IPS DF 4.7 (cell line): ENCODE results near the gene RHBDD2.
"Not testable (repeated sequence)": the region's sequence is repeated elsewhere in the genome, so short reads cannot be mapped to it uniquely, and the experiment has no call there.

Experiments
- DNase-seq: peaks from one replicate; pipeline ENCODE4 v3.0.0-alpha.2; 2013; ENCODE audit warnings: low spot score; ENCODE audit errors: extremely low read depth

RHBDD2 gene

DNA sequence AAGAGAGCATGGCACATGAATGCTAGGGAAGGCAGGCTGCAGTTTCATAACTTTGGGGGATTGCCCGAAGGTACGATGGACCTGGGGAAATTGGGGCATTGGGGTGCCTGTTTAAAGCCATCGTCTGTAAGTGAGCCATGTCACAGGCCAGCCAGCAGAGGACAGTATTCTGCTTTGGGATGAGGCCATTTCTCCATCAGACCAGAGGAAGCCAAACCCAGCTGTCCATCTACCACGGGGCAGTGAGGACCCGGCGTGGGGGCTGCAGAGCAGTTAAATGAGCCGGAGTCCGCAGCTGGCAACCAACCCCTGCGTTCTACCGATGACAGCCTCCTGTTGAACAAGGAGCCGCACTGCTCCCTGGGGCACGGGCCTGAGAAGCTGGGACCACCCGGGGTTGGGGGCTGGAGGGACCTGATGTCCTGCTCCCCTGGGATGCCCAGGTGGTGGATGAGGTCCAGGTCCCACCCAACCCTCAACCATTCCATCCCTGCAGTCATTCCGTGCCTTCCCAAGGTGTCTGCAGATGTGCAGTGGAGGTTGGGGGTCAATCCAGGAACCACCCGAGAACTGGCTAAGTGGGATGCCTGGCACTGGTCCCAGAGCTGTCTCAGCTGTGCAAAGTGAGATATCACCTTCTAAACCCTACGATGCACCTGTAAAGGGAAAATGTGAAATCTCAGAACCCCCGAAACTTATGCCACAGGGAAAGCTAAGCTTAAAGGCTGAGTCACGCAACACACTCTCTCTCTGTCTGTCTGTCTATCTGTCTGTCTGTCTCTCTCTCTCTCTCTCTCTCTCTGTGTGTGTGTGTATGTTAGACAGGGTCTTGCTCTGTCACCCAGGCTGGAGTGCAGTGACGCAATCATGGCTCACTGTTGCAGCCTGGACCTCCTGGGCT is 12.1 kb upstream of the RHBDD2 start:
- DNase-seq = peak; percentile 64

DNA sequence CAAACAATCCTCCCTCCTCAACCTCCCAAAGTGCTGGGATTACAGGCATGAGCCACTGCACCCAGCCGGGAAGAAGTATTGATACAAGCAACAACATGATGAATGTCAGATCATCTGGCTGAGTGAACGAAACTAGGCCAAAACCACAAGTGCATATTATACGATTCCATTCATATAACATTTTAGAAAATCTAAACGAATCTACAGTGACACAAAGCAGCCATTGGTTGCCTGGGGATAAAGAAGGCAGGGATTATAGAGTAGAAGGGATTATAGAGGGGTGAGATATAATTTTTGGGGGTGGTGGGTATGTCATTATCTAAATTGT is 11.5 kb upstream of the RHBDD2 start:
- no peak for DNase-seq

DNA sequence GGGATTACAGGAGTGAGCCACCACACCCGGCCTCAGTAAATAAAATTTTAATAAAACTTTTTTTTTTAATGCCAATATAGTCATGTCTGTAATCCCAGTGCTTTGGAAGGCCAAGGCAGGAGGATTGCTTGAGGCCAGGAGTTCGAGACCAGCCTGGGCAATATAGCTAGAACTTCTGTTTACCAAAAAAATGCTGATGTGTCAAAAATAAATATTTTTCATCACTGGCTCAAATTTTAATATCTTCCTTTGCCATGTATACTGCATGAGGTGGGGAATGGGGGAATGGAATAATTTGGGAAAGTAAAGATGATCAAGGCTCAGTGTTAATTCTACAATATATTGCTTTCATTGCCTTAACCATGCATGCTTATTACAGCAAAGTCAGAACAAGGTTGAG is 10.7 kb upstream of the RHBDD2 start:
- no peak for DNase-seq

DNA sequence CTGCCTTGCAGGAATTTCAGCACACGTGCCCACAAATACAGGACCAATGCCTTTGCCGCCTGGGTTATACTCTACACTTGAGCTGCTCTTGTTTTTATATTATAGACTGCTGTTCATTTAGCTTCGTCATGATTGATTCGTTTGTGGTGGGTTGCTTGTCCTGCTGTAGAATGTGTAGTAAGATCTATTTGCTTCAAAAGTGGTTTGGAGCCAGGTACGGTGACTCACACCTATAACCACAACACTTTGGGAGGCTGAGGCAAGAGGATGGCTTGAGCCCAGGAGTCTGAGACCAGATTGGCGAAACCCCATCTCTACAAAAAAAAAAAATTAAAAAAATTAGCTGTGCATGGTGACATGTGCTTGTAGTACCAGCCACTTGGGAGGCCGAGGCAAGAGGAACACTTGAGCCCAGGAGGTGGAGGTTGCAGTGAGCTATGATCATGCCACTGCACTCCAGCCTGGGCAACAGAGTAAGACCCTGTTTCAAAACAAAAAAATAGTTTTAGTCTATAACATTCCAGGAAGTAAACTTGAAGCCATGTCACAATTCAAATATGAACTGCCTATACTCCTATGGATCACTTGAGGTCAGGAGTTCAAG is 9.0 kb upstream of the RHBDD2 start:
- DNase-seq = no peak

DNA sequence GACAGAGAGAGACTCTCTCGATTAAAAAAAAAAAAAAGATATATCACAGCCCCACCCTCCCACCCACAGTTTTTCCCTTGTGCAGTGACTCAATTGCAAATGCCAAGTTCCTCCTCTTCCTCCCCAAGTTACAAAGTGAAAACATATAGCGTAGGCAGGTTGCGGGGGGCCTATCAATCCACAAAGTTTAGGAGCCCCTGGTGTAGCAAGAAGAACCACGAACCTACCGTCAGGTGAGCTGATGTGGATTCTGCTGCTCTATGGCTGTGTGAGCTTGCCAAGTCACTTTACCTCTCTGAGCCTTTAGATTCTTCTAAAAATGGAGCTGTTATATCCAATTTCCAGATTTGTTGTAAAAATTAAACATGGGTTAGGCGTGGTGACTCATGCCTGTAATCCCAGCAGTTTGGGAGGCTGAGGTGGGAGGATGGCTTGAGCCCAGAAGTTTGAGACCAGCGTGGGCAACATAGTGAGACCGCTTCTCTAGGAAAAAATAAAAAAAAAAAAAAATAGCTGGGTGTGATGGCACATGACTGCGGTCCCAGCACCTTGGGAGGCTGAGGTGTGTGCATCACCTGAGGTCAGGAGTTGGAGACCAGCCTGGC is 8.2 kb upstream of the RHBDD2 start:
- no peak for DNase-seq

DNA sequence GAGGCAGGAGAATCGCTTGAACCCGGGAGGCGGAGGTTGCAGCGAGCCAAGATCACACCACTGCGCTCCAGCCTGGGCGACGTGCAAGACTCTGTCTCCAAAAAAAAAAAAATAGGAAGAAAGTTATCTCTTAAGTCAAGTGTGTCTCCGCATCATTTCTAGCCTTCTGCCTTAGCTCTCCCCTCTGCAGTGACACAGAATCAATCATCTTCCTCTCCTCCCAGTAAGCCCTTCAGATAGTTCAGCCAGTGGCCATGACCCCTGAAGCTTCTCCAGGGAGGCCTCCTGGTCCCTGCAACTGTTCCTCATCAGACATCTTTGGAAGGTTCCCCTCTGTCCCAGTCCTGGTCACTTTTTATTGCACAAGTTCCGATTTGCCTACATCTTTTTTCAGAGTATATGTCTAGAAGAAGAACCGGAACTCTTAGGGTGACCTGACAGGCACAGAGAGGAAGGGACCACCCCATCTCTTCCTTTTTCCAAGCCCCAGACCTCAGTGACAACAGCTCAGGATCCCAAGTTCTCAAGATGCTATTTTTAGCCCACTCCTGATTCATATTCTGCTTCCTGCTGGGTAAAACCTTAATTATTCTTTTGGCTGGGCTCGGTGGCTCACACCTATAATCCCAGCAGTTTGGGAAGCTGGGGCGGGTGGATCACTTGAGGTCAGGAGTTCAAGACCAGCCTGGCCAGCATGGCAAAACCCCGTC is 6.6 kb upstream of the RHBDD2 start:
- DNase-seq = no peak

DNA sequence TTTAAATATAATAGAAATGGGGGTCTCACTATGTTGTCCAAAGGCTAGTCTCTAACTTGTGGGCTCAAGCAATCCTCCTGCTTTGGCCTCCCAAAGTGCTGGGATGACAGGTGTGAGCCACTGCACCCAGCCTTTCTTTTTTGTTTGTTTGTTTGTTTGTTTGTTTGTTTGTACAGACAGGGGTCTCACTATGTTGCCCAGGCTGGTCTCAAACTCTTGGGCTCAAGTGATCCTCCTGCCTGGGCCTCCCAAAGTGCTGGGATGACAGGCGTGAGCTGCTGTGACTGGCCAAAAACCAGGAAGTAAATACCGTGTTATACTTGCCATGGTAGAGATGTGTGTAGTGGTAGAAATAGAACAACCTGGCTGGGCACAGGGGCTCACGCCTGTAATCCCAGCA is 4.7 kb upstream of the RHBDD2 start:
- DNase-seq = not testable (repeated sequence)

DNA sequence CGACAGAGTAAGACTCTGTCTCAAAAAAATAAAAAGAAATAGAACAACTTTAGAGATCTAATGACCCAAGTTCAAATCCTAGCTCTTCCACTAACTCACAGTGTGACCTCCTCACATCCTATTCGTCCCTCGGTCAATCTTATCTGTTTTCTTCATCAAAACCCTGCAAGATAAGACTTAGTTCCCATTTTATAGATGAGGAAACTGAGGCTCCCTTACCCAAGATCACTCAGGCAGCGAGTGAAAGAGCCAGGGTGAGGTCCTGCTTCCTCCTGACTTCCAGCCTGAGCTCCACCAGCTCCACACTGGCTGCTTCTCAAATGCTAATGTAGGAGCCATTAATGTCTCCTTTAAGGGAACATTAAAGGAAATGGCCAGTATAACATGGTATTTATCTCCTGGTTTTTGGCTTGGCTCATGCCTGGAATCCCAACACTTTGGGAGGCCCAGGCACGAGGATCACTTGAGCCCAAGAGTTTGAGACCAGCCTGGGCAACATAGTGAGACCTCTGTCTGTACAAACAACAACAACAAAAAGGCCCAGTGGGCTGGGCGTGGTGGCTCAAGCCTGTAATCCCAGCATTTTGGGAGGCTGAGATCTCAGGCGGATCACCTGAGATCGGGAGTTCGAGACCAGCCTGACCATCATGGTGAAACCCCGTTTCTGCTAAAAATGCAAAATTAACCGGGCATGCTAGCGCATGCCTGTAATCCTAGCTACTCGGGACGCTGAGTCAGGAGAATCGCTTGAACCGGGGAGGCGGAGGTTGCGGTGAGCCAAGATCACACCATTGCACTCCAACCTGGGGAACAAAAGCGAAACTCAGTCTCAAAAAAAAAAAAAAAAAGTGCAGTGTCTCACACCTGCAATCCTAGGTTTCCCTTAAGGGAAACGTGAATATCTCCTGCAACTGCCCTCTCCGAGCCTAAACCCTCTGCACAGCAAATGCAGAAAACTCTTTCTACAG is 3.4 kb upstream of the RHBDD2 start:
- no peak for DNase-seq

DNA sequence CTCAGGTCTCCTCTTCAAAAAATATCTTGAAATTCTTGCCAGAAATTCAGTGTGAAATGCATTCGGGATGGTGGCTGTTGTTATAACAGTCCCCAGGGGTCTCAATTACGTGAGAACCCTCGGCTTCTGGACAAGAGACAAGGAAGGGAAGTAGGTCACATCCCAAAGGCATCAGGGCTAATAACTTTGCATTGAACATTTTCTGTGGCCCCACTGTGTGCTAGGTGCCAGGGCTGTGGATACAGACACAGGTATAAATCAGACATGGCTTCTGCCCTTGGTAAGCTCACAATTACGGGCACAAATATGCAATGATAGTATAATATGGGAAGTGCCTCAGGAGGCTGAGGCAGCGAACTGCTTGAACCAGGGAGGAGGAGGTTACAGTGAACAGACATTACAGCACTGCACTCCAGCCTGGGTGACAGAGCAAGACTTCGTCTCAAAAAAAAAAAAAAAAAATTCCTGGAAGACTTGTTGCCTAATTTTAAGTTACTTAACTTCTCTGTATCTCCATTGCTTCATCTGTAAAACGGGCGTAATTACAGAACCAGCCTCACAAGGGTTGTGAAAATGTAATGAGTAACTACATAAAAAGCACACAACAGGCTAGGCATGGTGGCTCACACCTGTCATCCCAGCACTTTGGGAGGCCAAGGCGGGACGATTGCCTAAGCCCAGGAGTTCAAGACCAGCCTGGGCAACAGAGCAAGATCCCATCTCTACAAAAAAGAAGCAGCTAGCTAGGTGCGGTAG is 2.5 kb upstream of the RHBDD2 start:
- DNase-seq = no peak

DNA sequence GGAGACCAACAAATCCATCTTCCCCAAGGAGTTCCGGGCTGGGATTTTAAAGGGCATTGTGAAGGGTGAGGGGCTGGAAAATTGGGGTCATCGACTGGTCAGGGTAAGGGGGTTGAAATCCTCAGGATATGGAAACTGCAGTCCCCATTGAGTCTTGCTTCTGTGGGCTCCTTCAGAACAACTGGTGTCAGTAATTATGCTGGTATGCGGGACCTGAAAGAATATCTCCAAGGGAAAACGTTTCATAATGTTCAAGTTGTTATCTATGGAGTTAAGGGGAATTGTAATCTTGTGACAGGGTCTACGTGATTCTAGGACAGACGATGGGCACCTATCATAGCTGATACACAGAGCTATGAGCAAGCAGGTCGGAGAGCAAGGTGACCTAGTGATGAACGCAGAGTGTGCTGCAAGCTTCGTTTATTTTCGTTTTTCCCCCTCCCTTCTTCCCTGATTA is 494 bp upstream of the RHBDD2 start:
- no peak for DNase-seq

DNA sequence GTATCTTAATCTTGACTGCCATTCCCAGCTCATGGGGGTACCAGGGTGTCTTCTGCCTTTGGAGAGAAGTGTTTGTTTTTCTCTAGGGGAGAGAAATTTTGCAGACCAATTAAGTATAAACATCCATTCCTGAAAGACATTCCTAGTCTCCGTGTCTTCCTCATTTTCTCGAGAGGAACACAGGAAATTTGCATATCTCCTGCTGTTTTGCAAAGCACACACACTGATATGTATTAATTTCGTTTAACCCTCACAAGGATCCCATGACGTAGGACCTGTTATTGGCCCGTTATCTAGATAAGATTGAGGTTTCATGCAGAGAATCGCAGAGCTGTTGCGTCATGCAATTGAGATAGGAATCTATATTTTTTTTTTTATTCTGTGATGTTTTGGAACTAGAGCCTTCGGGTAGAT is 944 bp downstream of the RHBDD2 start:
- no peak for DNase-seq

DNA sequence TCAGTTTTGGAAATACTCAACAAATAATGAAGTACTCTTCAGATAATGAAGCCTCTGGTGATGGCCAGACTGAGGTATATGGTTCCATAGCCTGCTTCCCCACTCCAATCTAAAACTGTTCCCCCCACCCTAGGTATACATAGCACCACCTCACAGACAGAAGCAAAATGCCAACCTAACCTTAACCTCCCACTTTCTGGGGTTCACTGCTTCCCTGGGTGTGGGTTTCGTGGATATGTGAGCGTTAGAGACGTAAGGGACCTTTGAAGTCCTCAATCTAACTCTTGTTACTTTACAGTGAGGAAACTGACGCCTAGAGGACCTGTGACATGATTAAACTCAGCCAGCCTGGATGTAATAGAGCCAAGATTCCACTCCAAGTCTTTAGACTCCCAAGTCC is 1.4 kb downstream of the RHBDD2 start:
- no peak for DNase-seq

DNA sequence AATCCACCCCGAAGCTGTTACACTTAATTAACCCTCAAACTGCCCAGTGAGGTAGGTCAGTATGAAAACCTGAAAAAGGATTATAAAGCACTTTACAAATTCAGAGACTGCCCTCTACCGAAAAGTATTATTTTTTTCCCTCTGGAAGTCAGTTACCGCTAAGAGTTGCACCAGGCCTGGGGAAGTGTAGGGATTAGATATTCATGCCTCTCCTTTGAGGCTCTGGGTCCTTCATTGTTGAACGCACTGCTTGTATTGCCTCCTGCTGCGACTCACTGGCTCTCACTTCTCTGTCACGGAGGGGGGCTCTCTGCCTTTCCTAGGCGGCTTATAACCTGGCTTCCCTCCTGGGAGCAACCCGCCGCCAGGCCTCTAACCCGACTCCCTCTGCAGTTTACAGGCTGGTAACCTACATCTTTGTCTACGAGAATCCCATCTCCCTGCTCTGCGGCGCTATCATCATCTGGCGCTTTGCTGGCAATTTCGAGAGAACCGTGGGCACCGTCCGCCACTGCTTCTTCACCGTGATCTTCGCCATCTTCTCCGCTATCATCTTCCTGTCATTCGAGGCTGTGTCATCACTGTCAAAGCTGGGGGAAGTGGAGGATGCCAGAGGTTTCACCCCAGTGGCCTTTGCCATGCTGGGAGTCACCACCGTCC is 2.7 kb downstream of the RHBDD2 start:
- DNase-seq = no peak

DNA sequence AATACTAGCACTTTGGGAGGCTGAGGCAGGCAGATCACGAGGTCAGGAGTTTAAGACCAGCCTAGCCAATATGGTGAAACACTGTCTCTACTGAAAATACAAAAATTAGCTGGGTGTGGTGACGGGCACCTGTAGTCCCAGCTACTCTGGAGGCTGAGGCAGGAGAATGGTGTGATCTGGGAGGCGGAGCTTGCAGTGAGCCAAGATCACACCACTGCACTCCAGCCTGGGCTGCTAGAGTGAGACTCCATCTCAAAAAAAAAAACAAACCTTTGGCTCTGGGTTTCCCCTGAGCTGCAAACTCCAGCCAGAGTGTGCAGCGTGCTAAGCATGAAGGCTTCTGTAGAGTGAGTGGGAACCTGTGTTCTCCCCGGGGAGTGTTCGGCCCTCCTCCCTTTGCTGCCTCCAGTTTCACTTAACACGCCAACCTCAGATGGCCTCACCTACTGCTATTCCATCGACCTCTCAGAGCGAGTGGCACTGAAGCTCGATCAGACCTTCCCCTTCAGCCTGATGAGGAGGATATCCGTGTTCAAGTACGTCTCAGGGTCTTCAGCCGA is 4.5 kb downstream of the RHBDD2 start:
- not testable (repeated sequence) for DNase-seq

DNA sequence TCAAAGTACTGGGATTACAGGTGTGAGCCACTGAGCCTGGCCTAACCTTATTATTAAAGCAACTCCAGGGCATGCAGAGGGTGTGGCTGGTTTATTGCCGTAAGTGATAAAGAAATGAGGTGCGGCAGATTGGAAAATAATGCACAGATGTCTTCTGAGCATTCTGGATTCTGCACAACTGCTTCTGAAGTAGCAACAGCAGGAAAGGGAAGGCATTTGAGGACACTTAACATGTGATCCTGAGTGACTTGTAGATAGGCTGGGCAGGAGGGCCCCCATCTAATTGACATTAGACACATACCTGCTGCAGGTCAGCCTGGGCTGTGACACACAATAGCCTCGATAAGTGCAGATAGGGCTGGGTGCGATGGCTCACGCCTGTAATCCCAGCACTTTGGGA is 5.6 kb downstream of the RHBDD2 start:
- no peak for DNase-seq

DNA sequence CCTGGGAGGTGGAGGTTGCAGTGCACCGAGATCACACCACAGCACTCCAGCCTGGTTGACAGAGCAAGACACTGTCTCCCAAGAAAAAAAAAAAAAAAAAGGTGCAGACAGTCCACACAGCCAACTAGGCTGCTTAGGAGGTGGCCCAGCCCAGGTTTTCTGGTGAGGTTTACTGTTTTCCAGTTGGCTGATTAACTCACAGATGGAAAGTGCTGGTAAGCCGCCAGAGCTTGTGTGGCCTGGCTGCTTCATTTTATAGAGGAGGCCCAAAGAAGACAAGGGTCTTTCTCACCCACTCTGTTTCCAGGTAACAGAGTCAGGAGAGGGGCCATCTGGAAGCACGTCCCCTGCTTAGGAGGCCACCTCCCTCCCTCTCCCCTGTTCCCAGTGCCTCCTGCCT is 6.2 kb downstream of the RHBDD2 start:
- DNase-seq = no peak

DNA sequence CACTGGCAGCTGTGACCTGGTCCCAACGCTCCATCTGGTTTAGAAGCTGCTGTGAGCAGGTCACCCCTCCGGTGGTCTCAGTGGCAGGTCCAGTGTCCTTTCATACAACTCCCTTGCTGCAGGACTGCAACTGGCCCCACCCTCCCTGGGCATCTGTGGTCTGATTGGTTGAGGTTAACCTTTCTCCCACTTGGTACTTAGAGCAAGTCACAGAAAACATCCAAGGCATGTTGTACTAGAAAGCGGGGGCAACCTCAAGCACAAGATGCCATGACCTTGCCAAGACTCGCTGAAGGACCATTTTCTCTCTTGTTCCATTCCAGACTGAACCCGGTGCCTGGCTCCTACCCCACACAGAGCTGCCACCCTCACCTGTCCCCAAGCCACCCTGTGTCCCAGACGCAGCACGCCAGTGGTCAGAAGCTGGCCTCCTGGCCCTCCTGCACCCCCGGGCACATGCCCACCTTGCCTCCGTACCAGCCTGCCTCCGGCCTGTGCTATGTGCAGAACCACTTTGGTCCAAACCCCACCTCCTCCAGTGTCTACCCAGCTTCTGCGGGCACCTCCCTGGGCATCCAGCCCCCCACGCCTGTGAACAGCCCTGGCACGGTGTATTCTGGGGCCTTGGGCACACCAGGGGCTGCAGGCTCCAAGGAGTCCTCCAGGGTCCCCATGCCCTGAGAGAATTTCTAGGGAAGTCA is 9.0 kb downstream of the RHBDD2 start:
- DNase-seq = no peak

DNA sequence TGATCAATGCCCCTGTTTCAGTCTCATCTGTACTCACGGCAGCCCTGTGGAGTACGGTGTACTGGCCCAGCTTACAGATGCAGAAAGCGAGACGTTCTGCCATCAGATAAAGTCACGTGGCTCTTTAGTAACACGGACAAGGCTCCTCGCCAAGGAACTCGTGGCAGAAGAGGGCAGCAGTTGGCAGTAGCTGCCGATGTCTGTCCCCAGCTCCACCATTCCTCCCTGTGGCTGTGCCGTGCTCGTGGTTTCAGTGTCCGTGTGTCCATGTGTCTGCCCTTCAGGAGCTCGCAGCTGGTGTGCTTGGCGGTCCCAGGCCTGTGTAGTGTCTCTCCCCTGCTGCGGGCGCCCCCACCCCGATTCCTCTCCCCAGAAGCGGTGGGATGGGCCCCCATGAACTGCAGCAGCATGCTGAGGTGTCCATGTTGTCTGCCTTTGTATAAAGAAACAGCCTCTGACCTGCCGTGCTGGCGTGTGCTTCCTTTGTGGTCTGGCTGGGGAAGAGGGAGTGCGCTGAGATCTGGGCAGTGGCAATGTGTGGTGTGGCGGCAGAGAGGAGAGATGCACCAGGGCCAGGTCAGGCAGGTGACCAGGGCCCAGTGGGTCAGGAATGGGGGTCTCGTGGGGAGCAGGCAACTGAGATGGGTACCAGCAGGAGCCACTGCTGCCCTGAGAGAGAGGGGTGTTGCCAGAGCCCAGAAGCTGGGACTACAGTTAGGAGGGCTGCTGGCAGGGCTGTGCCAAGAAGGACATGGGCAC is 9.8 kb downstream of the RHBDD2 start:
- no peak for DNase-seq
